ENCODE measurements around the gene HBG1.

Gene HBG1

DNA sequence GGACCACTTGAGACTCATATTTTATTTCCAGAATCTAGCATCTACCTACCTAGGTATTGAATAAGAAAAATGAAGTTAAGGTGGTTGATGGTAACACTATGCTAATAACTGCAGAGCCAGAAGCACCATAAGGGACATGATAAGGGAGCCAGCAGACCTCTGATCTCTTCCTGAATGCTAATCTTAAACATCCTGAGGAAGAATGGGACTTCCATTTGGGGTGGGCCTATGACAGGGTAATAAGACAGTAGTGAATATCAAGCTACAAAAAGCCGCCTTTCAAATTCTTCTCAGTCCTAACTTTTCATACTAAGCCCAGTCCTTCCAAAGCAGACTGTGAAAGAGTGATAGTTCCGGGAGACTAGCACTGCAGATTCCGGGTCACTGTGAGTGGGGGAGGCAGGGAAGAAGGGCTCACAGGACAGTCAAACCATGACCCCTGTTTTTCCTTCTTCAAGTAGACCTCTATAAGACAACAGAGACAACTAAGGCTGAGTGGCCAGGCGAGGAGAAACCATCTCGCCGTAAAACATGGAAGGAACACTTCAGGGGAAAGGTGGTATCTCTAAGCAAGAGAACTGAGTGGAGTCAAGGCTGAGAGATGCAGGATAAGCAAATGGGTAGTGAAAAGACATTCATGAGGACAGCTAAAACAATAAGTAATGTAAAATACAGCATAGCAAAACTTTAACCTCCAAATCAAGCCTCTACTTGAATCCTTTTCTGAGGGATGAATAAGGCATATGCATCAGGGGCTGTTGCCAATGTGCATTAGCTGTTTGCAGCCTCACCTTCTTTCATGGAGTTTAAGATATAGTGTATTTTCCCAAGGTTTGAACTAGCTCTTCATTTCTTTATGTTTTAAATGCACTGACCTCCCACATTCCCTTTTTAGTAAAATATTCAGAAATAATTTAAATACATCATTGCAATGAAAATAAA, 24.8 kb downstream of the HBG1 start:
- no peak for DNase-seq

DNA sequence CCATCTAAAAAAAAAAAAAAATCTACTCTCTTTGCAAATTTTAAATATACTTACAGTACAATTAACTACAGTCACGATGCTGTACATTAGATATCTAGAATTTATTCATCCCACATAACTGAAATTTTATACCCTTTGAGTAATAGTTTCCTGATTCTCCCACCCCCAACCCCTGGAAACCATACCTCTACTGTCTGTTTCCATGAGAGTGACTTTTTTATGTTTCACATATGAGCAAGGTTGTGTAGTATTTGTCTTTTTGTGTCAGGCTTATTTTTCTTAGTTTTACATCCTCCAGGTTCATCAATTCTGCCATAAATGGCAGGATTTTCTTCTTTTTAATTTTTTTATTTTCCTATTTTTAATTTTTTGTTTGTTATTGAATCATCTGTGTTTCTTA, 26.0 kb downstream of the HBG1 start:
- no peak for DNase-seq

DNA sequence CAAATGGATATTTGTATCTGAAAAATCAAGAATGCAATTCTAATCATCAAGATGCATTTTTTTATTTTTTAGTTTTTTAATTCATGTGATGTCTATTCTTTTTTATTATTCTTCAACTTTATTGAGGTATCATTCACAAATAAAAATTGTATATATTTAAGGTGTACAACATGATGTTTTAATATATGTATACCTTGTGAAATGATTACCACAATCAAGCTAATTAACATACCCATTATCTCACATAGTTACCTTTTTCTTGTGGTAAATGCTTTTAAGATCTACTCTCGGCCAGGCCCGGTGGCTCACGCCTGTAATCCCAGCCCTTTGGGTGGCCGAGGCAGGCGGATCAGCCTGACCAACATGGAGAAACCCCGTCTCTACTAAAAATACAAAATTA, 26.5 kb downstream of the HBG1 start:
- no peak for DNase-seq

DNA sequence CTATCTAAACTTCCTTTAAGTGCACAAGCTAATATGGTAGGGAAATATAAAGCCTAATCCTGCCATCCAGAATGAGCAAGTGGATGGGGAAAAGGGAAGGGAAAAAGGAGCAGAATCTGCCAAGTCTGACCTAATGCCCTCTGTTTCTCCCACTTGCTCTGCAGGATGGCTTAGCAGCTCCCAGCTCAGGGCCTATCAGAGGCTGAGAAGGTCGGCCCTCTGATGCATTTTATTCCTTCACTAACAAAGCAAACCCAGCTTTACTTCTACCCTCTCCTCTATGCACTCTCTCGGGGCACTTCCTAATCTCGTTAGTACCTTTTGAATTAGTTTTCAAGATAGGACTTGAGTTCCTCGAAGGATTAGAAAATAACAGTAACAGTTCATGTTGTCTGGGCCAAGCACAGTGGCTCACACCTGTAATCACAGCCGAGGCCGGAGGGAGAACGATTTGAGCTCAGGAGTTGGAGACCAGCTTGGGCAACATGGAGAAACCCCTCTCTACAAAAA, 39.2 kb downstream of the HBG1 start:
- no peak for DNase-seq

DNA sequence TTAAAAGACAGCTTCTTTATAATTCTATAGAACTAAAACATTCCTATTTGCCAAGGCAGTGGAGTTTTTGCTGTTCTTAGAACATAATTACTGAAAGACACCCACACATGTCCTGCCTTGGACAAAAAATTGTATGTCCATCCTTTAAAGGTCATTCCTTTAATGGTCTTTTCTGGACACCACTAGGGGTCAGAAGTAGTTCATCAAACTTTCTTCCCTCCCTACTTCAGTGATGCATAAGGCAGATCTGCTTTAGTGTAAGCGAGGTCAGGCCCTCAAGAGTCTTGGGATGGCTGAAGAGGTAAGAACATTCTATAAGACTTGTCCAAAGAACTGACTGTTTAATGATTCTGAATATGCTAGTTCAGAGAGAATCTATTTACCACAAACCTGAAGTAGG, 44.9 kb downstream of the HBG1 start:
- peak; percentile 77 for DNase-seq

DNA sequence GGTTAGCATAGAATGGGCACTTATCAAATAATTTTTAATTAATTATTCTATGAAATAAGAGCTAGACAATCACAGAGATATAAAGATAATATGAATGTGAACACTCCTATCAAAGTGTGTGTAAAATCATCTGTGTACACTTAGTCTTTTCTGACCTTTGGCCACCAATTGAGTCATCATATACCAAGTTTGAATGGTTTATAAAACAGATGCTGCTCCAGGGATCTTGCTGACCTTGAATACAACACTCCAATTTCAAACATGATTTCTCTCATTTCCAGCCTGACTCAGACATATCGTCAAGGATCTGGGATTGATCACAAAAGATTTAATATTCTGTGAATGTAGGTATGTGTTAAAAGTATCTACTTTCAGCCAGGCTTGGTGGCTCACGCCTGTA, 46.3 kb downstream of the HBG1 start:
- peak; percentile 55 for DNase-seq

DNA sequence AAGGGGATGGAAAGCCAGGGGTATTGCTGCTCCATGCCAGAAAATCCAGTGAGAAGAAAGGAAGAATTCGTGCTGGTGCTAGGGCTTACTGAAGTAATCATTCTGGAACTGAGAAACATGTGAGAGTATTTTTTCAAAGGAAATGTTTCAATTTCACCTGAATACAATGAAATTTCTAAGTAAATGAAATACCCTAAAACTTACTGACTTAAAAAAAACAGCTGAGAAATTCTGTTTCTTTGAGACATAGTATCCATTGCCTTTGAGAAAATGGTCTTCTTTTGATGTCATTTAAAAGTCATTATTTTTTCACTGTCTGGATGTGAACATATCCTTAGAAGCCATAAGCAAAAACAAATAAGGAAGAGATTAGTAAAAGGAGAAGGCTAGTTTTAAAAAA, 49.1 kb downstream of the HBG1 start, which contains the start of gene OR51V1:
Gene OR51V1 (minus strand): TSS at position 101 of the 400 bp plus-strand sequence. CDS start 0 bp downstream, at position 101.
- DNase-seq: no peak

DNA sequence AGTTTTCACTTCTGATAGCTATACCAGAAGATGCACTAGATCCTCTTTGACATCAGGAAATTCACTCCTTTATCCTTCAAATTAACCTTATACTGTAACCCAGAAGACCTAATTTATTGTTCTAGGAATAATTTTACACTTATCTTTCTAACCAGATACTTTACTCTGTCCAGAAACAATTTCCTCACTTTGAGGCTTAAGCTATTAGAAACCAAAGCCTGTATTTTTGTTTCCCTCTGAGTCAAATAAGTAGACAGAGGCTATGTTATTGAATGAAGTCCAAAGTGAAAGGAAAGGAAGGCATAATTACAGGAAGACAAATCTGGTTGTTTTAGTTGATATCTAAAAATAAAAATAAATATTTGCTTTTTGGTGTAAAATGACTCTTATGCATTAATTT, 51.4 kb downstream of the HBG1 start:
- no peak for DNase-seq

All from HCEC 1CT (cell line).